ENCODE results near the gene VWA1. TPM values are rescaled to one million over a fixed set of nuclear protein-coding genes. Genes with fewer than 3 reads are reported as not detected.

Gene VWA1
- total RNA-seq, 1 donor from 2014 or later: 175 TPM

DNA sequence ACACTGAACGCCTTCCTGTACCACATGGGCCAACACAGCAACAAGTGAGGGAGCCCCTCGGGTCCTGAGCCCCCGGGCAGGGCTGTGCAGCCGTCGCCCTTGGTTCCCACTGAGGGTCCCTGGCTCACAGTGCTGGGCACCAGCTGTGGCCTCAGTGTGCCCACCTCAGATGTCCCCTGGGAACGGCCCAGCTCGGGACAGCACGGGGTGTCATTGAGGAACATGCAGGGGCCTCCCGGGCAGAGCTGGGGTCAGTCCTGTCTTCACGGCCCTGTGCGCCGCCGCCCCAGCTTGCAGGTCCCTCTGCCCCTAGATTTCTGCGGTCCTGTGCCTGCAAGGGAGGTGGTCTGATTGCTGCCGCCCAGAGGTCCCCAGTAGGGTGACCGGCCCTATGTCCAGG, 53.7 kb downstream of the VWA1 start:
- DNase-seq (ENCODE audit: low spot score): no peak
- intact Hi-C loops (cut with DNase I): no loop called here
- ATAC-seq: no peak

DNA sequence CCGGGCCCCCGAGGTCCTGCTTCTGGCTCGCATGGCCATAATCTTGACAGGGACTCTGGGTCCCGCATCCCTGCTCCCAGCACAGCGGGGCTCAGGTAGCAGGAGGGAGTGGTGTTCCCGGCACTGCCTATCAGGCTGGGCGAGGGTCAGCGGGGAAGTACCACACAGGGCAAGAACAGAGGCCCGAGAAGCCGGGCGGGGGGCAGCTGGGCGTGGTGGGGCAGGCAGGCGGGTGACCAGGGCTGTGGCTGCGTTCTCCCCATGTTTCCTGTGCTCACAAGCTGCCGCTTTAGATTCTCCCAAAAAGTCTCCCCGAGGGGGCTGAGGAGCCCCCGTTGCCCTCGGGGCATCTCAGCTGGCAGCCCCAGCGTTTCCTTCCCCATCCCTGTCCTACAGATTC, 54.4 kb downstream of the VWA1 start:
- DNase-seq (ENCODE audit: low spot score): no peak
- intact Hi-C loops (cut with DNase I): loop anchor here (10.0 kb wide), 1 partner anchor 95 kb away; the partner anchor contains the start of gene CCNL2
- ATAC-seq: no peak

DNA sequence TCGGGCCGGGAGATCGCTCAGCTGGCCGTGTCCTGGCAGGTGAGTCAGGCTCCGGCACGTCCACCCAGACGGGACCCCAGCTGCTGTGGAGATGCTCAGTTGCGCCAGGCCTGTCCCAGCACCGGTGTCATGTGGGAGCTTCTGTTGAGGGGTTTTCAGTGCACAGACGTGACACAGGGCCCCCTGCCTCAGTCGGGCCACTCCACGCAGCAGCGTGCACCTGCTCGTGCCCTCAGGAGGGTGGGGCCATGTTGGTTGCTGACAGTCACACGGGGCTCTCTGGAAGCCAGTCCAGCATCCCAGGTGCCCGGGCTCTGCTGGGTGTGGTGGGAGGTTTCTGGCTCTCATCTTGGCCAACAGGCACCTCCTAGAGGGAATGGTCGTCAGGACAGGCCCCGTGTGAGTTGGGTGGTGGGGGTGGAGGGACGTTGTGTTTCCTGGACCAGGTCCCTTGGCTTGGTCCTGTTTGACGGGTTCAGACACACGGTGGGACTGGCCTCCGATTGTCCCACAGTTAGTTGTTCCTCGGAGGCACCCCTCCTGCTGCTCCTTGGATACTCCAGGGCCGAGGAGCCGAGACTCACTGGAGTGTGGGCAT, 55.2 kb downstream of the VWA1 start:
- DNase-seq (ENCODE audit: low spot score): no peak
- ATAC-seq: no peak
- intact Hi-C loops (cut with DNase I): loop anchor here (10.0 kb wide), 1 partner anchor 96 kb away; the partner anchor contains the start of gene CCNL2

DNA sequence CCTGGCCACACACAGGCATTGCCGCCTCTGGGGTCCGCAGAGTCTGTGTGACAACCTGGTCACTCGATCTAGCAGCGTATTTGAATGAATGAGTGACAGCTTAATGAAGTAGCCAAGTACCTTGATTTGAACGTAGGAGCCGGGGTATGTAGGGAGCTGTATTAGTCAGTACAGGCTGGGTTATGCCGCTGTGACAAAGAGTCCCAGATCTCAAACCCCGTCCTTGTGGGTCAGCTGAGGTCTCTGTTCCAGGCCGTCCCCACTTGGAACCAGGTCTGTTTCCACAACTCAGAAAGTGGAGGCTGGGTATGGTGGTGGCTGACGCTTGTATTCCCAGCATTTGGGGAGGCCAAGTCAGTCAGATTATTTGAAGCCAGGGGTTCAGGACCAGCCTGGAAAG, 56.1 kb downstream of the VWA1 start:
- intact Hi-C loops (cut with DNase I): loop anchor here (10.0 kb wide), 1 partner anchor 97 kb away; the partner anchor contains the start of gene CCNL2
- ATAC-seq (no peak), DNase-seq (ENCODE audit: low spot score) (no peak)

Other genes starting within 250 kb of the VWA1 start
- 0.58 TPM for gene TNFRSF18, start 229.1 kb upstream of the VWA1 start, total RNA-seq
- gene TNFRSF4, start 221.5 kb upstream of the VWA1 start, total RNA-seq: 2.5 TPM
- 94.9 TPM for gene SDF4, start 203.7 kb upstream of the VWA1 start, total RNA-seq
- gene B3GALT6, start 203.5 kb upstream of the VWA1 start, total RNA-seq: 10.9 TPM
- 3.5 TPM for gene C1QTNF12, start 189.0 kb upstream of the VWA1 start, total RNA-seq
- gene UBE2J2, start 161.8 kb upstream of the VWA1 start, total RNA-seq: 50.5 TPM
- 12.5 TPM for gene SCNN1D, start 155.3 kb upstream of the VWA1 start, total RNA-seq
- 74.7 TPM for gene ACAP3, start 127.8 kb upstream of the VWA1 start, total RNA-seq
- 11.3 TPM for gene PUSL1, start 127.1 kb upstream of the VWA1 start, total RNA-seq
- 111 TPM for gene INTS11, start 111.0 kb upstream of the VWA1 start, total RNA-seq
- 15.7 TPM for gene CPTP, start 110.9 kb upstream of the VWA1 start, total RNA-seq
- gene TAS1R3, start 104.4 kb upstream of the VWA1 start, total RNA-seq: 0.49 TPM
- 91.4 TPM for gene DVL1, start 86.3 kb upstream of the VWA1 start, total RNA-seq
- 262 TPM for gene MXRA8, start 77.1 kb upstream of the VWA1 start, total RNA-seq
- gene AURKAIP1, start 60.5 kb upstream of the VWA1 start, total RNA-seq: 58.9 TPM
- 207 TPM for gene CCNL2, start 36.4 kb upstream of the VWA1 start, total RNA-seq
- gene MRPL20, start 28.4 kb upstream of the VWA1 start, total RNA-seq: 75.6 TPM
- 11.2 TPM for gene ANKRD65, start 14.4 kb upstream of the VWA1 start, total RNA-seq
- gene ATAD3C, start 14.0 kb downstream of the VWA1 start, total RNA-seq: 2.4 TPM
- gene ATAD3B, start 36.1 kb downstream of the VWA1 start, total RNA-seq: 28.6 TPM
- gene ATAD3A, start 76.5 kb downstream of the VWA1 start, total RNA-seq: 19.4 TPM
- 7.1 TPM for gene TMEM240, start 104.9 kb downstream of the VWA1 start, total RNA-seq
- 78.5 TPM for gene SSU72, start 139.2 kb downstream of the VWA1 start, total RNA-seq
- gene FNDC10, start 164.4 kb downstream of the VWA1 start, total RNA-seq: 2.4 TPM
- gene MIB2, start 179.8 kb downstream of the VWA1 start, total RNA-seq: 68.4 TPM
- 5.4 TPM for gene MMP23B, start 196.5 kb downstream of the VWA1 start, total RNA-seq
- 27.9 TPM for gene CDK11B, start 223.3 kb downstream of the VWA1 start, total RNA-seq